Stimulated activated CD4-positive, alpha-beta T cell treated with anti-CD3 and anti-CD28 coated beads, Interleukin-12 subunit alpha, Interleukin-12 subunit beta, amount 100 ng/mL, for 4 hours (primary cell): ENCODE data around the gene ZNF638.

ENCODE experiments used
- DNase-seq: peaks from one replicate; pipeline ENCODE4 v3.0.0-alpha.2; 2020

ZNF638 gene

DNA sequence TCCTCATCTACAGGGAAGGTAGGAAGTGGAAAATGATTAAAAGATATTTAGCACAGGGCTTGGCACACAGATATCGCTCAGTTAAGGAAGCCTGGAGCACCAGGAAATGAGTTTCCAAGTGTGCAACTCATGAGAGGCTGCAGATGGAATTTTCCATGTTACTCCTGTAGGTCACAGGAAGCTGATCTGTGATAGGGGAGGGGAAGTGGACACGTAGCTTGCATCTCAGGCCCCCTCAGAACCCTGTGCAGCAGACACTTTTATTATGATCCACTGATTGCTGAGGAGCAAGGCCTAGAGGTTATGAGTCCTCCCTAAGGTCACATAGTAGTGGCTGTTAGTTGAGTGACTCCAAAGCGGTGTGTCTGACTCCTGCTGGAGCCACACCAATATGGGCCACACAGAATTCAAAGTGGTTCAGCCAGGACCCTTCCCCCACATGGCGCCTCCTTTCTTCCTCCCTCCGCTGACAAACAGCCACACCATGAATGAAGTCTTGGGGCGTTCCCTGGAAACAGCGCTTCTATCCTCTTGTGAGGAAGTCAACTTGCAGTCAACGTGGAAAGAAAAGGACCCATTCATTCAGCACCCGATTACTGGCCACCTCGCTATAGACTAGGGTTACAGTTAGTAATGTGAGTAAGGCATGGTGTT, 143.3 kb downstream of the ZNF638 start:
- no peak for DNase-seq

DNA sequence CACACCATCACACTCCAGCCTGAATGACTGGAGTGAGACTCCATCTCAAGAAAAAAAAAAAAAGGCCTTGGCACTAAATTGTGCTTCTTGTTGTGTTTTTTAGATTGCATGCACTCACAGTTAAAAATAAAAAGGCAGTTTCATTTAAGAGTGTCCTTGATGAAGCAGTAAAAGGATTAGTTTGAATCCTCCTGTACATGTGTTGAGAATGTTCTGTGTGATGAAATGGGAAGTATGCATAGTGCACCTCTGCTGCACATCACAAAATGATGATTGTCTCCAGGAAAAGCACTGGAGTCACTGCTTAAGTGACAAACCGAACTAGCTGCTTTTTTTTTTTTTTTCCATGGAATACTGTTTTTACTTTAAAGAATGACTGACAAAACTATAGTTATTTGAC, 144.9 kb downstream of the ZNF638 start:
- no peak for DNase-seq

DNA sequence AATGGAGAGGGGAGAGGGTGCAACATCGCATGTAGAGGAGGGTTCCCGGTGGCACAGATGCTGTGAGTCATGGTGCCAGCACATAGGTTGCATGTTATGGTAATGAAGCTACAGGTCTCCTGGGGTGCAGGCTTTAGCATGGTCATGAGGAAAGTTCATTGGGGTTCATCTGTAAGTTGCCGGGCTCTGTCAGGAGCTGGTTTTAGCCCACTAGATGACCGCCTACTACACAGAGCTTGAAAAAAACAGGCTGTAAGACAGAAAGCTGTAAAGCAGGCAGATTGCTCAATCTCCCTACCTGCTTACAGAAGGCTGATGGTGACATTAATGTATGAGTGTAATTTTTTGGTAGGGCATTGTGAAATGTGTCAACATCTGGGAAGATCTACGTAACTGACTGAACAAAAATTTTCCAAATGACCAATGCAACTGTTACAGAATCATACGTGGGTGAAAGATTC, 145.7 kb downstream of the ZNF638 start:
- no peak for DNase-seq

DNA sequence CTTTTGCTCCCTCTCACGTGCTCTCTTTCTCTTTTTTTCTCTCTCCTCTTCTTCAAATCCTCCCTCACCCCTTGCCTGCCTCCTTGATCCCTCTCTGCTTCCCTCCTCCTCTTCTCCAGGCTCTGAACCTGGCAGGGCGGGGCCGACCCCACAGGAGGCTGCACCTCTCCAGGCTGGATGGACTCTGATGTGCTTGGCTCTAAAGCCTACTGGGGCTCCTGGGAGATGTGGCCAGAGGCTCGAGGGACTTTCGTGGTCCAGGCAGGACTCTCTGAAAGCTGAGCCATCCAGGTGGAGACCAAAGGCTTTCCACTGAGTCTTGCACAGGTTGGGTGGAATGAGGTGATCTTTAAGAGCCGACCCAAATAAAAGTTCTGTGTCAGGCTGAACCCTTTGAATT, 147.2 kb downstream of the ZNF638 start:
- no peak for DNase-seq

DNA sequence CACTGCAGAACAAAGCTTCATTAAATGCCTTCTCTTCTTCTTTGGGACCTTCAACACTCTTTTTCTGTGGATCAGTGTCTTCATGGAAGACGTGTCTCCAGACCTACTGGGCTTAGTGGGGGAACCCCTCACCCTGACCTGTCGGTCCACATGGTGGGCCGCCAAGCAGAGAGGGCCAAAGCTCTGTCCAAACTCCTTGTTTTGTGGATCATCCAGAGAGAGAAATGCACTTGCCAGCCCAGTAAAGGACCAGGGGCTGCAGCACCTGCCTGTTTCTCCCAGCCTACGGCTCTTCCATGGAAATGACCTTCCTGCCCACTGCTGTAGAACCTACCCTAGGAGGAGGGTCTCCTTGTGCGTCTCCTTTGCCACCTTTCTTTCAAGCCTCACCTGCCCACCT, 147.7 kb downstream of the ZNF638 start:
- no peak for DNase-seq

DNA sequence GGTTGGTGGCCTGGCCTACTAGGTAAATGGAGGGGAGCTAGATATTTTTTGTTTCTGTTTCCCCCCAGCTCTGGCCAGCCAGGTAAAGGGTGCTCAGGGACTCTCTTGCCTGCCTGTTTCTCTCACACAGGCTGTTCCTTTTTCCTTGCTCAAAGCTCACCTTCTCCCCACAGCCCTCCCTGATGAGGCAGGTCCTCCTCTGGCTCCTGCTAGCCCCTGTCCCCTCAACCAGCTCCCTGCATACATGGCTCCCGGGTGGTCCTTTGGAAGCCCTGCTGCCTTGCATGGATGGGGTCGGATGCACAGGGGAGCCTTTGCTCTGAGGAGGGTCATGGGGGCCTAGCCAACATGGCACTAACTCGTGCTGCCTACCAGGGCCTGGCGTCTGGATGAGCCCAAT, 149.5 kb downstream of the ZNF638 start:
- DNase-seq: no peak

DNA sequence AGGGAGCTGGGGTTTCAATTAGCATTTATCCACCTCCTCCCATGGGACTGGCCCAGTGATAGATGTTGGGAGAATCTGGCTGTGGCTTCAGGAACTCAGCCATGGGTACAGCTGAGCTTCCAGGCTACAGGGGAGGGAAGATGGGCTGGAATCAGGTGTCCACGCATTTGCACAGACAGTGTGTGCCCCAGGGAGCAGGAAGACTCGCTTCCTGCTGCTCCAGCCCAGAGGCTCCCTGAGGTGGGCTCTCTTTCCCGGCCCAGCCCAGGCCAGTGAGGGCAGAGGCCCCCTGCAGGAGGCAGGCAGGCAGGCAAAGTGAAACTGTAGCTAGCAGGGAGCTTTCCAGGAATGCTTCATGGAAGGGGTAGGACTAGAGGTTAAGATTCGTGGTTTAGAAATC, 150.5 kb downstream of the ZNF638 start:
- DNase-seq: no peak

DNA sequence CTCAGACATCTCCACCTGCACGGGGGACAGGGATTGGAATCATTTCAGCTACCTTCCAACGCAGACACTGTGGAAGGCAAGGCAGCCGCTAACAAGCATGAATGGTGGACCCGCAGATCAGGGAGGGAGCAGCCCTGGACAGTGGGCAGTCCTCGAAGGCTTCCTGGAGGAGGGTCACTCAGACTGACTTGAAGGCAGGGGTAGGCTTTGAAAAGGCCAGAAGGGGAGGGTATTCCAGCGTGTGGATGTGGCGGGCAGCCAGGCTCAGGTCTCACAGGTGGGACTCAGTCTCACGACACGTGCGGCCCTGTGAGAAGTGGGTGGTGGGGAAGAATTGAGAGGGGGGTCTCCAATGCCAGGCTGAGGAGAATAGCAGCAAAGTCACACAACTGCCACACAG, 151.7 kb downstream of the ZNF638 start:
- no peak for DNase-seq

DNA sequence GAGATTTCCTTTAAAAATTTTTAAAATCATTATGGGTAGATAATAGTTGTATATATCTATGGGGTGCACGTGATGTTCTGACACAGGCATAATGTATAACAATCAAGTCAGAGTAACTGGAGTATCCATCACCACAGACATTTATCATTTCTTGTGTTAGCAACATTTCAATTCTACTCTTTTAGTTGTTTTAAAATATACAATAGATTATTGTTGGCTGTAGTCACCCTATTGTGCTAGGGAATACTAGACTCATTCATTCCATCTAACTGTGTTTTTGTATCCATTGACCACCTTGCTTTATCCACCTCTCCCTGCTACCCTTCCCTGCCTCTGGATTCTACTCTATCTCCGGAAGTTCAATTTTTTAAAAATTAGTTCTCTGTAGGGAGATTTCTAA, 152.8 kb downstream of the ZNF638 start:
- no peak for DNase-seq
